Activated CD8-positive, alpha-beta memory T cell treated with anti-CD3 and anti-CD28 coated beads, Interleukin-2, amount 50 U/mL, for 1 hour (primary cell): ENCODE measurements around the gene CADM1.

Experiments
- DNase-seq: peaks from one replicate; pipeline ENCODE4 v3.0.0-alpha.2; 2020; ENCODE audit errors: extremely low read depth

Gene CADM1

GRCh38 chr11:115247361-115247760 lies 256.9 kb downstream of the CADM1 start:
- no peak for DNase-seq

- no peak for DNase-seq
These were observed 259.5 kb downstream of the CADM1 start for GRCh38 chr11:115244758-115245157.

- no peak for DNase-seq
These were observed 259.9 kb downstream of the CADM1 start for GRCh38 chr11:115244296-115244695.

- DNase-seq: no peak
These were observed 261.2 kb downstream of the CADM1 start for GRCh38 chr11:115242982-115243381.

GRCh38 chr11:115241899-115242298 lies 262.3 kb downstream of the CADM1 start:
- no peak for DNase-seq

GRCh38 chr11:115238791-115239190 lies 265.4 kb downstream of the CADM1 start:
- DNase-seq: no peak

GRCh38 chr11:115238086-115238485 lies 266.1 kb downstream of the CADM1 start:
- DNase-seq: no peak

- DNase-seq: no peak
These were observed 266.6 kb downstream of the CADM1 start for GRCh38 chr11:115237578-115237977.

GRCh38 chr11:115234794-115235193 lies 269.4 kb downstream of the CADM1 start:
- DNase-seq: no peak

GRCh38 chr11:115226556-115226955 lies 277.7 kb downstream of the CADM1 start:
- no peak for DNase-seq

- DNase-seq: no peak
These were observed 279.7 kb downstream of the CADM1 start for GRCh38 chr11:115224551-115224950.

GRCh38 chr11:115222863-115223530 lies 281.2 kb downstream of the CADM1 start:
- no peak for DNase-seq

GRCh38 chr11:115222218-115222862 lies 281.9 kb downstream of the CADM1 start:
- DNase-seq: no peak

- DNase-seq: no peak
These were observed 282.6 kb downstream of the CADM1 start for GRCh38 chr11:115221461-115222069.

- no peak for DNase-seq
These were observed 283.3 kb downstream of the CADM1 start for GRCh38 chr11:115220911-115221310.

GRCh38 chr11:115220423-115220822 lies 283.8 kb downstream of the CADM1 start:
- no peak for DNase-seq

GRCh38 chr11:115219376-115219775 lies 284.8 kb downstream of the CADM1 start:
- DNase-seq: no peak

- DNase-seq: no peak
These were observed 286.4 kb downstream of the CADM1 start for GRCh38 chr11:115217726-115218311.

- DNase-seq: no peak
These were observed 288.3 kb downstream of the CADM1 start for GRCh38 chr11:115215694-115216617.

GRCh38 chr11:115214644-115215234 lies 289.5 kb downstream of the CADM1 start:
- no peak for DNase-seq

GRCh38 chr11:115213007-115213406 lies 291.2 kb downstream of the CADM1 start:
- no peak for DNase-seq
